ENCODE data around the gene RCOR3. TPM values are rescaled to one million over a fixed set of nuclear protein-coding genes. Genes with fewer than 3 reads are reported as not detected.
"Not testable (repeated sequence)": the region's sequence is repeated elsewhere in the genome, so short reads cannot be mapped to it uniquely, and the experiment has no call there.

The RCOR3 gene
- total RNA-seq, 1 donor from 2014 or later: 43.5 TPM

DNA sequence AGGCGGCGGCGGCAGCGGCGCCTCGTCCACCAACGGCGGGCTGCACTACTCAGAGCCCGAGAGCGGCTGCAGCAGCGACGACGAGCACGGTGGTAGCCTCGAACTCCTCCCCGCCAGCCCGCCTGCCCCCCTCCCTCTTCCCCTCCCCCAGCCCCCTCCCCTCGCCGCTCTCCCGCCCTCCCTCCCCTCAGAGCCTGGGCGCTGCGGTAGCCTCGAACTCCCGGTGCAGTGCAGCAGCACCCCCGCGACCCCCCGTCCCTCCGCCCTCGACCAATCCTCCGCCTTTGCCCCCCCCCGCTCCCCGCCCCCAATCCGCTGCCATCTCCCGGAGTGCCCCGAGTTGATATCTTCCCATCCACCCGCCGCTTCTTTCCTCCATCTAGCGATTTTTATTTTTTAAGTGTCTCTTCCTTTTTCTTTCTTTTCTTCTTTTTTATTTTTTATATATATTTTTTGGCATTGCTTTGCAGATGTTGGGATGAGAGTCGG lies 516 bp downstream of the RCOR3 start:
- DNase-seq (ENCODE audit: low spot score): no peak

- DNase-seq (ENCODE audit: low spot score): peak; percentile 94
Observed at GRCh38 chr1:211260141-211261107, 1.3 kb downstream of the RCOR3 start.

- no peak for DNase-seq (ENCODE audit: low spot score)
Observed at GRCh38 chr1:211261229-211261628, 2.1 kb downstream of the RCOR3 start.

- not testable (repeated sequence) for DNase-seq (ENCODE audit: low spot score)
Observed at GRCh38 chr1:211263022-211263421, 3.9 kb downstream of the RCOR3 start.

DNA sequence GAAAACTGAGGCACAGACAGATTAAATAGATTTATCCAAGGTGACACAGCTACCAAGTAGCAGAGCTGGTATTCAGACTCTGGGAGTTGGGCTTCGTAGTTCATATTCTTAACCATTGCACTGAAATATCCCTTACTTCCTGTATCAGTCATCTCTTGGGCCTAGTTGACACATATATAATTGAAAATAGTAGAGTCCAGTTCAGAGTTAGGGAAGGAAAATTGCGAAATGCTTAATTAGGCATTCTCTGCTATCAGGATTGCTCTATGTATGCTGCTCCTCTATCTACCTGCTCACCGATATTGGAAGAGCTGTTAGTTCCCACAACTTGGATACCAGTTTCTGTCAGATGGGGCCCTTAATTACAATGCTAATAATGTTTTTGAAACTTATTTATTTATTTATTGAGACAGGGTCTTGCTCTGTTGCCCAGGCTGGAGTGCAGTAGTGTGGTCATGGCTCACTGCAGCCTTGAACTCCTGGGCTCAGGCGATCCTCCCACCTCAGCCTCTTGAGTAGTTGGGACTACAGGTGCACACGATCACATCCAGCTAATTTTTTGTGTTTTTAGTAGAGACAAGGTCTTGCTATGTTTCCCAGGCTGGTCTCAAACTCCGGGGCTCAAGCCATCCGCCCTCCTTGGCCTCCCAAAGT lies 8.2 kb downstream of the RCOR3 start:
- no peak for DNase-seq (ENCODE audit: low spot score)

DNA sequence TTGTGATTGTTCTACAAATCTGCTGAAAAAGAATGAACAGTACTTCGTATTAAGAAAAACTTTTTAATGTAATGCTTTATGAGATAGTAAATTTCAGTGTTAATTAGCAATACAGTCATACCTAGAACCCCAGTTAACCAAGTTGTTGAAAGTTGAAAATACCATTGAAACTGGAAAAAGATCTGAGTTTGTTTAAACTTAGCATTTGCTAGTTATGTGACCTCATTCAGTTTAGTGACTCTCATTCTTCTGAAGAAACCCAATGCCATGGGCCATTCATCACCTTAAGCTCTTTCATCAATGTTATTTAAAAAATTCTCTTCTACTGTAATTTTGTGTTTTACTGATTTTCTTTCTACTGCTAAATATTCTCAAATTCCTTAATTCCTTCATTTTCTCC lies 20.2 kb downstream of the RCOR3 start:
- DNase-seq (ENCODE audit: low spot score): no peak

GRCh38 chr1:211280910-211281309 lies 21.7 kb downstream of the RCOR3 start:
- DNase-seq (ENCODE audit: low spot score): no peak

DNA sequence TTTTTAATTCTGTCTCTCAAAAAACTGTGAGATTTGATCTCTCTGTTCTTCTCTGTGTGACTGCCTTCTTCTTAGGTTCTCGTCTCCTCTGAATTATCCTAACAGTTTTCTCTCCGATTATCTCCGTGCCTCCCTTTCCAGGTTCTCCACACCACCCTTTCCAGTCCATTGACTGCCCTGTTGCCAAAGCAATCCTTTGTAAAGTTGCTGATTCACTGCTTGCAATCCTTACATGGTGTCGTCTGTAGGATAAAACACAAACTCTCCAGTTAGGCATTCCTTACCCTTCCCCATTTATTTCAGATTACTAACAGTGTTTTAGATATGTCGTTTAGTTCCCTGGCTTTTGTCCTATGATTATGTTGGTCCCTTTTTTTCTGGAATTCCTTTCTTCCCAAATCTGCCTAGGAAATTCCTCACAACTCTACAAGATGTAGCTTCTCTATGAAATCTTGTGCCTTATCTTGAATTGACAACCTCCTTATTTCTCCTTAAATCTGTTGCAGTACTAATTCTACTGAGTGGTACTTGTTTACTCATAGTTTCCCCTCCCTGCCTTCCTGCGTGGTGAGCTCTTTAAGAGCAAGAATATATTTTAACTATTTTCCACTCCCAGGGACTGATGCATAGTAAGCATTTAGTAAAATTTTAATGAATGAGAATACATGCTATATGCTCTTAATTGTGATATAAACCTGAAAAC lies 22.3 kb downstream of the RCOR3 start:
- no peak for DNase-seq (ENCODE audit: low spot score)

- DNase-seq (ENCODE audit: low spot score): no peak
Observed at GRCh38 chr1:211282023-211282373, 22.8 kb downstream of the RCOR3 start.

GRCh38 chr1:211285196-211285595 lies 26.0 kb downstream of the RCOR3 start:
- DNase-seq (ENCODE audit: low spot score): no peak

DNA sequence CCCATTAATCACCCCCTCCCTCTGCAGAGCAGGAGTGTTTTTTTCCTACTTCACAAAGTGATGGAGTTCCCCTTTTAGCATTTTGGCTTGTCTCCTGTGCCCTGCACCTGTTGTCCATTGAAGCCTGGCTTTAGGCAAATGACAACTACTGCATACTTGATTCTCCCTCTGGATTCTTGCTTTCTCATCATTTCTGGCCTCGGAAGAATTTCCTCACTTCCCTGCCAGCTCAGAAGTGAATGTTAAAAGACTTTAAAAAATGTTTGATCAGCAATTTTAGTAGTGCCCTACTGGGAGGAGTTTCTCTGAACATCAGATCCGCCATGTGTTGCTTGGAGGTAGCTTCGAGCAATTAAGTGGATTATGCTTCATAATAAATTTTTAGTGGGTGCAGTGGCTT lies 28.1 kb downstream of the RCOR3 start:
- no peak for DNase-seq (ENCODE audit: low spot score)

GRCh38 chr1:211292411-211292810 lies 33.2 kb downstream of the RCOR3 start:
- DNase-seq (ENCODE audit: low spot score): no peak

DNA sequence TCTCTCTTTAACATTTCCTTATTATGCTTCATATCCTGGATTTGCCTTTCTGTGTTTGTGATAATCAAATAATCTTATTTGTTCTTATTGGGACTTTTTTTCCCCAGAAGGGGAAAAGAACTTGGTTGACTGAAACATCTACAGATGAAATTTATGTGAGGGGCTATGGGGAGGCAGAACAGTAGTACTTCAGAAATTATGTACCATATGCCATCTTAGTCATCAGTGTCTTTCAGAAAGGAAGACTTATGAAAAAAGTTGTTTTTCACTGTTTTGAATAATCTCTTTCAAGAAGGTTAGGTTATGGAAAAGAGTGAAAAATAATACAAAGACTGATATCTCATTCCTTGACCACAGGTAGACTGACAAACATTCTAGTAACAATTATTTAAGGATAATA lies 37.2 kb downstream of the RCOR3 start:
- DNase-seq (ENCODE audit: low spot score): no peak

- DNase-seq (ENCODE audit: low spot score): no peak
Observed at GRCh38 chr1:211305044-211305443, 45.9 kb downstream of the RCOR3 start.

DNA sequence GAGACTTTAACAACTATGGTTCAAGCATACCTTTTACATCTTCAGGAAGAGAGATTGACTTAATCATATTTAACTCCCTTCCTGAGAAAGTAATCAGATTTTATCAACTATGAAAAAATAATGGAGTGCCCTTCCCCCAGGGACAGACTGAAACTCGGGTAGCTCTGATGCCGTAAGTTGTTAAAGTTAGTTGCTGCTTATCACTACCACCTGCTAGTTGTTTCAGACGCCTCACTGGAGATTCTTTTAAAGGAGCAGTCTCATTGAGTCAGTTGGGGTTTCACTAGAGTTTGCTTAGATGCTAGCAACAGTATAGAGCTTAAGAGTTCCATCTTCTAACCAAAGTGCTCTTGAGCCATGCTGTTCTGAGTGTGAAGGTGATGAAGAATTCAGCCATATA lies 50.5 kb downstream of the RCOR3 start:
- DNase-seq (ENCODE audit: low spot score): no peak

DNA sequence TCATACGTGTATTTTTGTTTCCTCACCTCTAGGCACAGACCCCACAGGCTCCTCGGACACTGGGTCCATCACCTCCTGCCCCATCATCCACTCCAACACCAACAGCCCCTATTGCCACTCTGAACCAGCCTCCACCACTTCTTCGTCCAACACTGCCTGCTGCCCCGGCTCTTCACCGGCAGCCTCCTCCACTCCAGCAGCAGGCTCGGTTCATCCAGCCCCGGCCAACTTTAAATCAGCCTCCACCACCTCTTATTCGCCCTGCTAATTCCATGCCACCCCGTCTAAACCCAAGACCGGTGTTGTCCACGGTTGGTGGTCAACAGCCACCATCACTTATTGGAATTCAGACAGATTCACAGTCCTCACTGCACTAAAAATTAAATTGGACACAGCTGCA lies 54.2 kb downstream of the RCOR3 start:
- no peak for DNase-seq (ENCODE audit: low spot score)

DNA sequence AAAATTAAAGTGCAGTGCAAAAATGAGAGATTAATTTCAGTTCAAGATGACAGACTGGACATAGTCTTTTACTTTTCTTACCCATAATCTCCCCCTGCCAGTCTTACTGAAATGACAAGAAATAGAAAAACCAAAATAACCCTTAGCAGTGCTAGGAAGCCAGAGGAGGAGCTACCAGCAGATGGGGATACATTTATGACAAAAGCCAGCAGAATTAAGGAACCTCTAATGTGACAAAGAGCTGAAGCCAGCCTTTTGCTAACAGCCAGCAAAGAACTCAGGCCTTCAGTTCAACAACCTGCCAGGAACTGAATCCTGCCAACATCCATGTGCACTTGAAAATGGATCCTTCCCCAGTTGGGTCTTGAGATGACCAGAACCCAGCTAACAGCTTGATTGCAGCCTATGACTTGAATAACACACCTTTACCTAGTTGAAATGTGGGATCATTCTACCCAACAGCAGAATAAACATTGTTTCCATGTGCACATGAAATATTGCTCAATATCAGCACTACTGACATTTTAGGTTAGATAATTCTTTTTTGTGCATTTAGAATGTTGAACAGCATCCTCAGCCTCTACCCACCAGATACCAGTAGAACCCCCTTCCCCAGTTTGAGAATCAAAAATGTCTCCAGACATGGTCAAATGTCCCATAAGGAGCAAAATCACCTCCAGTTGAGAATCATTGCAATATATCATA lies 59.6 kb downstream of the RCOR3 start:
- no peak for DNase-seq (ENCODE audit: low spot score)

DNA sequence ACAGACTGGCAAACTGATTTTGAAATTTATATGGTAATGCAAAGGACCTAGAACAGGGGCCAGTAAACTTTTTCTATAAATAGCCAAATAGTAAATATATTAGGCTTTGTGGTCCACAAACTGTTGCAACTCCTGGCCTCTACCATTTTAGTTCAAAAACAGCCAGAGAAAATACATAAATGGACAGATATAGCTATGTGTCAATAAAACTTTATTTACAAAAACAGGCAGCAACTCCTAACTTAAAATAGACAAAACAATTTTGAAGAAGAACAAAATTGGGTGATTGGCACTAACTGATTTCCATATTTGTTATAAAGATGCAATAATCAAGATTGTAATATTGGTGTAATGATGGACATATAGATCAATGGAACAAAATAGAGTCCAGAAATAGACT lies 60.7 kb downstream of the RCOR3 start:
- DNase-seq (ENCODE audit: low spot score): no peak

- no peak for DNase-seq (ENCODE audit: low spot score)
Observed at GRCh38 chr1:211320980-211321379, 61.8 kb downstream of the RCOR3 start.

GRCh38 chr1:211321646-211322045 lies 62.5 kb downstream of the RCOR3 start:
- not testable (repeated sequence) for DNase-seq (ENCODE audit: low spot score)

Measured in mesenteric fat pad (tissue), 1 donor.